ENCODE data around the gene LDHB. TPM values are rescaled to one million over a fixed set of nuclear protein-coding genes. Genes with fewer than 3 reads are reported as not detected.

LDHB gene
- total and polyA plus RNA-seq, 9 of the 15 experiments (the other 6 are each of a cell fraction or from before 2014, with no cell fraction given) = 743 to 2,680 (median 968) TPM

GRCh38 chr12:21600196-21600595 is 57.4 kb downstream of the LDHB start (continued):
- TF ChIP-seq ZNF655 (CRISPR knock-in tag; IDR thresholded peaks at IDR 0.05) (no peak), C11orf30 (IDR thresholded peaks at IDR 0.05; ENCODE audit: low read depth) (no peak)

- no peak for TF ChIP-seq MECOM (CRISPR knock-in tag; IDR thresholded peaks at IDR 0.05)
- TF ChIP-seq ZNF224 (CRISPR knock-in tag; IDR thresholded peaks at IDR 0.05) = no peak
- no peak for TF ChIP-seq ZBTB12 (CRISPR knock-in tag; IDR thresholded peaks at IDR 0.05)
- TF ChIP-seq KLF13 (tag; IDR thresholded peaks at IDR 0.05; ENCODE audit: borderline replicate concordance, low read depth) = no peak
- TF ChIP-seq PURB (CRISPR knock-in tag; IDR thresholded peaks at IDR 0.05; ENCODE audit: low read depth) = no peak
- TF ChIP-seq STAT5B (CRISPR knock-in tag; IDR thresholded peaks at IDR 0.05) = no peak
- no peaks in the 10 kb centered on the region for H3K79me2 ChIP-seq (ENCODE audit: control insufficient read depth, insufficient read depth, low read length)
- 6% methylated on average over 3 of the region's 3 CpGs for WGBS (ENCODE audit: insufficient coverage, low coverage, missing lambda C conversion rate)
- ATAC-seq = no peak
- no peaks in the 10 kb centered on the region for H3K9me1 ChIP-seq (ENCODE audit: control insufficient read depth, insufficient read depth, low read length)
- FAIRE-seq = no peak
- H3K27me3 ChIP-seq (ENCODE audit: control insufficient read depth in 2 of 2, insufficient read depth in 2 of 2, low read length in 2 of 2) = no peaks in the 10 kb centered on the region
- H3K27ac ChIP-seq (ENCODE audit: extremely low read depth, low read depth, low read length) = no peak overlapping the region
- H3K4me2 ChIP-seq (ENCODE audit: insufficient read depth, low read length) = no peak overlapping the region
- no peaks in the 10 kb centered on the region for H4K20me1 ChIP-seq (replicated peaks; ENCODE audit: control insufficient read depth, insufficient read depth, low read length)
- BruUV-seq (replicated peaks) = no TSS peak
- H3K36me3 ChIP-seq (ENCODE audit: control insufficient read depth, insufficient read depth, low read length) = no peaks in the 10 kb centered on the region
- H3K9ac ChIP-seq (ENCODE audit: insufficient read depth in 1 of 2, low read depth in 2 of 2, low read length in 2 of 2) = no peak overlapping the region
- ChIA-PET CTCF (ENCODE audit: low intra/inter-chr PET ratio) (no interaction called here), POLR2A (no interaction called here)
- no peak overlapping the region for H2AFZ ChIP-seq (ENCODE audit: low read depth, low read length)
- no peak for DNase-seq (ENCODE audit: extremely low read depth in 1 of 4, low spot score in 3 of 4)
- intact Hi-C loops (cut with micrococcal nuclease) (no loop called here), in situ Hi-C loops (cut with MboI) (no loop called here)
- no peak overlapping the region for H3K4me3 ChIP-seq
- H3K4me1 ChIP-seq (replicated peaks in 1 of 2; ENCODE audit: control insufficient read depth in 2 of 2, insufficient read depth in 2 of 2, low read length in 2 of 2) = no peaks in the 10 kb centered on the region
- no peaks in the 10 kb centered on the region for H3K9me3 ChIP-seq (replicated peaks; ENCODE audit: control insufficient read depth, insufficient read depth, low read depth, low read length)
These were observed 58.3 kb downstream of the LDHB start for GRCh38 chr12:21599143-21599999.

Data from K562 (cell line).